M059J (cell line): Measurements from ENCODE around the gene LTBP1. TPM values are rescaled to one million over a fixed set of nuclear protein-coding genes. Genes with fewer than 3 reads are reported as not detected.
"Not testable (repeated sequence)": the region's sequence is repeated elsewhere in the genome, so short reads cannot be mapped to it uniquely, and the experiment has no call there.

Experiments used
- DNase-seq: peaks from one replicate; pipeline ENCODE4 v3.0.0-alpha.2; 2012; ENCODE audit warnings: low read depth
- total RNA-seq: library from RNA; depleted of rRNA; stranded (reverse); fragments of >200 nt; shearing (Covaris generic); gene quantifications from 2 replicates; pipeline ENCODE4 v1.2.3, GENCODE V29; 2014

Gene LTBP1
- total RNA-seq, 1 experiment from 2014 or later: 9.2 TPM

- DNase-seq: no peak
Observed at GRCh38 chr2:33430077-33430476, 483.3 kb downstream of the LTBP1 start.

GRCh38 chr2:33430856-33431255 is 484.1 kb downstream of the LTBP1 start:
- peak; percentile 42 for DNase-seq

GRCh38 chr2:33432871-33433270 is 486.1 kb downstream of the LTBP1 start:
- DNase-seq: no peak

- no peak for DNase-seq
Observed at GRCh38 chr2:33433279-33434235, 486.8 kb downstream of the LTBP1 start.

GRCh38 chr2:33435518-33435917 is 488.8 kb downstream of the LTBP1 start:
- DNase-seq: no peak

GRCh38 chr2:33436083-33436482 is 489.3 kb downstream of the LTBP1 start:
- DNase-seq: no peak

GRCh38 chr2:33437297-33437696 is 490.5 kb downstream of the LTBP1 start:
- DNase-seq: peak; percentile 96

GRCh38 chr2:33437815-33438214 is 491.1 kb downstream of the LTBP1 start:
- DNase-seq: no peak

- DNase-seq: peak; percentile 70
Observed at GRCh38 chr2:33441235-33441810, 494.6 kb downstream of the LTBP1 start.

GRCh38 chr2:33442052-33442451 is 495.3 kb downstream of the LTBP1 start:
- DNase-seq: not testable (repeated sequence)

GRCh38 chr2:33442528-33443079 is 495.9 kb downstream of the LTBP1 start:
- no peak for DNase-seq

GRCh38 chr2:33443274-33443829 is 496.6 kb downstream of the LTBP1 start:
- no peak for DNase-seq

GRCh38 chr2:33444967-33445366 is 498.2 kb downstream of the LTBP1 start:
- no peak for DNase-seq

- DNase-seq: peak; percentile 32
Observed at GRCh38 chr2:33448220-33448899, 501.6 kb downstream of the LTBP1 start.
